SK-N-SH (cell line): Measurements from ENCODE around the gene CNEP1R1. TPM values are rescaled to one million over a fixed set of nuclear protein-coding genes. Genes with fewer than 3 reads are reported as not detected.

ENCODE experiments used
- CTCF ChIA-PET: fragments of 300-600, 350-600 bp; formaldehyde crosslinking; extraction: SDS; loops from one replicate; lab custom pipeline; 2021; lab: Yijun Ruan, JAX
- POLR2A ChIA-PET: fragments of 350-600 bp; sonication (Branson Sonifier 250); formaldehyde crosslinking; extraction: SDS; loops from one replicate; lab custom pipeline; 2020; ENCODE audit warnings: antibody characterized with exemption, inconsistent platforms; lab: Yijun Ruan, JAX
- DNase-seq: peaks from one replicate; pipeline ENCODE4 v3.0.0; 2012
- H2AFZ ChIP-seq: fragments of 200-600 bp; sonication (generic); 2 replicates; pipeline ENCODE4 v1.8.1; 2016; ENCODE audit warnings: antibody characterized with exemption, mild to moderate bottlenecking, low read depth
- H3F3A ChIP-seq: fragments of 200-600 bp; sonication (generic); replicated peaks from 2 replicates; pipeline ENCODE3; 2016; ENCODE audit warnings: antibody characterized with exemption, mild to moderate bottlenecking; ENCODE audit not compliant: insufficient read depth
- H3K27ac ChIP-seq, 2 experiments: fragments of 200-500 bp in 1 of 2; fragments of 200-600 bp in 1 of 2; sonication (Bioruptor generic) in 1 of 2; sonication (generic), shearing (Covaris generic) in 1 of 2; 2 replicates each; pipeline versions ENCODE4 v1.5.1 to v1.6.1; 2014 to 2016; ENCODE audit warnings: low read depth in 2 of 2, inconsistent platforms in 1 of 2, low read length in 1 of 2, mild to moderate bottlenecking in 1 of 2, mixed read lengths in 1 of 2
- H3K27me3 ChIP-seq: fragments of 200-600 bp; sonication (generic), shearing (Covaris generic); 2 replicates; pipeline ENCODE4 v1.6.1; 2016; ENCODE audit warnings: mixed run types; ENCODE audit not compliant: insufficient read depth
- H3K36me3 ChIP-seq, 2 experiments: fragments of 200-500 bp in 1 of 2; fragments of 200-600 bp in 1 of 2; sonication (Bioruptor generic) in 1 of 2; sonication (generic) in 1 of 2; replicated peaks in 1 of 2; 2 replicates each; pipeline versions ENCODE3 to v1.5.1; 2014 to 2016; ENCODE audit warnings: low read length in 1 of 2, mild to moderate bottlenecking in 1 of 2; ENCODE audit not compliant: insufficient read depth in 2 of 2, control insufficient read depth in 1 of 2
- H3K4me1 ChIP-seq, 2 experiments: fragments of 200-500 bp in 1 of 2; fragments of 200-600 bp in 1 of 2; sonication (Bioruptor generic) in 1 of 2; sonication (generic), shearing (Covaris generic) in 1 of 2; 2 replicates each; pipeline versions ENCODE4 v1.5.1 to v1.6.1; 2014 to 2016; ENCODE audit warnings: low read depth in 1 of 2, low read length in 1 of 2, mixed run types in 1 of 2; ENCODE audit not compliant: insufficient read depth in 2 of 2, control insufficient read depth in 1 of 2
- H3K4me2 ChIP-seq: fragments of 200-600 bp; sonication (generic), shearing (Covaris generic); 2 replicates; pipeline ENCODE4 v1.6.1; 2017; ENCODE audit warnings: mixed run types
- H3K4me3 ChIP-seq, 2 experiments: fragments of 200-500 bp in 1 of 2; fragments of 200-600 bp in 1 of 2; sonication (Bioruptor generic) in 1 of 2; sonication (generic), shearing (Covaris generic) in 1 of 2; 2 replicates each; pipeline versions ENCODE4 v1.5.1 to v1.8.1; 2014 to 2016; ENCODE audit warnings: low read depth in 2 of 2, inconsistent platforms in 1 of 2, low read length in 1 of 2, mild to moderate bottlenecking in 1 of 2, mixed read lengths in 1 of 2, moderate library complexity in 1 of 2
- H3K79me2 ChIP-seq: fragments of 200-600 bp; sonication (generic); 2 replicates; pipeline ENCODE4 v1.8.1; 2017; ENCODE audit warnings: mild to moderate bottlenecking; ENCODE audit not compliant: insufficient read depth
- H3K9ac ChIP-seq: fragments of 200-600 bp; sonication (generic); 2 replicates; pipeline ENCODE4 v1.6.1; 2017; ENCODE audit warnings: mixed run types
- H3K9me2 ChIP-seq: fragments of 200-600 bp; sonication (generic); 2 replicates; pipeline ENCODE4 v1.6.1; 2017; ENCODE audit warnings: mixed run types
- H3K9me3 ChIP-seq: fragments of 200-600 bp; sonication (generic); 2 replicates; pipeline ENCODE4 v1.6.1; 2017; ENCODE audit warnings: mixed run types, mild to moderate bottlenecking, moderate library complexity
- H4K20me1 ChIP-seq: fragments of 200-600 bp; sonication (generic); 2 replicates; pipeline ENCODE4 v1.6.1; 2017; ENCODE audit warnings: mild to moderate bottlenecking, mixed run types; ENCODE audit not compliant: insufficient read depth
- ELF1 ChIP-seq: IDR thresholded peaks from 2 replicates; pipeline ENCODE4 v1.4.0; 2012
- EZH2phosphoT487 ChIP-seq: fragments of 200-600 bp; sonication (generic); IDR thresholded peaks from 2 replicates; pipeline ENCODE4 v1.6.1; 2017; ENCODE audit warnings: low read depth, mixed run types, mild to moderate bottlenecking, antibody characterized with exemption, moderate library complexity, borderline replicate concordance
- FOSL2 ChIP-seq: IDR thresholded peaks from 2 replicates; pipeline ENCODE4 v1.4.0; 2012; ENCODE audit warnings: low read depth, mild to moderate bottlenecking, moderate library complexity, borderline replicate concordance
- FOXJ3 ChIP-seq: sonication (generic); formaldehyde crosslinking; IDR thresholded peaks from 2 replicates; pipeline ENCODE4 v1.5.1; 2020; ENCODE audit warnings: mild to moderate bottlenecking, missing genetic modification reagents
- FOXM1 ChIP-seq: IDR thresholded peaks from 2 replicates; pipeline ENCODE4 v1.4.0; 2012; ENCODE audit warnings: low read depth, mild to moderate bottlenecking
- GABPA ChIP-seq: IDR thresholded peaks from 2 replicates; pipeline ENCODE4 v1.4.0; 2012; ENCODE audit warnings: low read depth, mild to moderate bottlenecking
- MEF2A ChIP-seq: IDR thresholded peaks from 2 replicates; pipeline ENCODE4 v1.4.0; 2012; ENCODE audit warnings: low read depth, borderline replicate concordance
- MXI1 ChIP-seq: IDR thresholded peaks from 2 replicates; pipeline ENCODE4 v1.6.1; 2012; ENCODE audit warnings: mild to moderate bottlenecking, low read depth, low read length, improper control_type of control experiment
- NFIC ChIP-seq: IDR thresholded peaks from 2 replicates; pipeline ENCODE4 v1.4.0; 2012; ENCODE audit warnings: borderline replicate concordance
- RAD21 ChIP-seq: IDR thresholded peaks from 2 replicates; pipeline ENCODE4 v1.6.1; 2012; ENCODE audit warnings: mild to moderate bottlenecking, low read length
- RCOR1 ChIP-seq: fragments of 150-350 bp; IDR thresholded peaks from 2 replicates; pipeline ENCODE4 v1.6.1; 2017; ENCODE audit warnings: antibody characterized with exemption, low read length
- RFX5 ChIP-seq: IDR thresholded peaks from 2 replicates; pipeline ENCODE4 v1.6.1; 2012; ENCODE audit warnings: mild to moderate bottlenecking, improper control_type of control experiment, low read length
- RXRA ChIP-seq: IDR thresholded peaks from 2 replicates; pipeline ENCODE4 v1.4.0; 2012; ENCODE audit warnings: low read depth, mild to moderate bottlenecking, borderline replicate concordance
- SMC3 ChIP-seq: IDR thresholded peaks from 2 replicates; pipeline ENCODE4 v1.6.1; 2012; ENCODE audit warnings: low read depth, low read length, improper control_type of control experiment
- TAF1 ChIP-seq: IDR thresholded peaks from 2 replicates; pipeline ENCODE4 v1.6.1; 2012; ENCODE audit warnings: low read depth, mild to moderate bottlenecking, low read length, moderate library complexity, borderline replicate concordance
- TEAD4 ChIP-seq: IDR thresholded peaks from 2 replicates; pipeline ENCODE4 v1.4.0; 2012; ENCODE audit warnings: mild to moderate bottlenecking, borderline replicate concordance; ENCODE audit not compliant: insufficient read depth
- USF1 ChIP-seq: IDR thresholded peaks from 2 replicates; pipeline ENCODE4 v1.4.0; 2012; ENCODE audit warnings: low read depth, borderline replicate concordance
- YY1 ChIP-seq: IDR thresholded peaks from 2 replicates; pipeline ENCODE4 v1.4.0; 2012; ENCODE audit warnings: low read depth, mild to moderate bottlenecking
- WGBS: methylation state at CpG from one replicate; pipeline ENCODE4 v1.1.6; 2017; ENCODE audit warnings: low lambda C conversion rate; 5-methylcytosine and 5-hydroxymethylcytosine counted together
- polyA plus RNA-seq, 3 experiments: library from polyadenylated mRNA; depleted of rRNA; stranded (reverse); fragments of >200 nt; gene quantifications; 2 replicates each; pipeline ENCODE4 v1.2.3, GENCODE V29; 2012
- TF ChIP-seq, protein P1 (sequence below): fragments of 150-350 bp; IDR thresholded peaks from 2 replicates; pipeline ENCODE4 v1.6.1; 2016; ENCODE audit warnings: mild to moderate bottlenecking, low read depth, low read length
- TF ChIP-seq, protein P2 (sequence below): IDR thresholded peaks from 2 replicates; pipeline ENCODE4 v1.4.0; 2012; ENCODE audit warnings: low read depth, borderline replicate concordance

The CNEP1R1 gene
- polyA plus RNA-seq, 1 of the 3 experiments (the other 2 are of a cell fraction): 19.2 TPM

DNA sequence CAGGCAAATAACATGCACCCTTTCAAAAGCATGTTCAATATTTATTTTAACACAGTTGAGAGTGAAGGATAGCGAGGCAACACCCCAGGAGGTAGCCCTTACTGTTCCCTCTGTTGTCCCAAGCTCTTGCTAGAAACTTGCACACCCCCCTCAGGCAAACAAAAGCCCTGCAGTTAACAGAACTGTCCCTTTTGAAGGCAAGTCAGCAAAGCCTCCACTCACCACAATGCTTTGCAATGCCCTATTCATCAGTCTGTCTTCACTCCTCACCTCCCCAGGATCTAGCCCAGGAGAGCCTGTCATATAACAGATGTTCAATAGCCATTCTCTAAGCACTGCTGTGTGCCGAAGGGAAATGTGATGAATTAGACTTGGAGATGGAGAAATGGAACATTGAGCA is 3.5 kb upstream of the CNEP1R1 start:
- DNase-seq: no peak
- TF ChIP-seq RAD21 (peak; percentile 25; the same call in 1 of the 2 replicates), YY1 (no peak), RXRA (no peak)
- TF ChIP-seq, protein P1, sequence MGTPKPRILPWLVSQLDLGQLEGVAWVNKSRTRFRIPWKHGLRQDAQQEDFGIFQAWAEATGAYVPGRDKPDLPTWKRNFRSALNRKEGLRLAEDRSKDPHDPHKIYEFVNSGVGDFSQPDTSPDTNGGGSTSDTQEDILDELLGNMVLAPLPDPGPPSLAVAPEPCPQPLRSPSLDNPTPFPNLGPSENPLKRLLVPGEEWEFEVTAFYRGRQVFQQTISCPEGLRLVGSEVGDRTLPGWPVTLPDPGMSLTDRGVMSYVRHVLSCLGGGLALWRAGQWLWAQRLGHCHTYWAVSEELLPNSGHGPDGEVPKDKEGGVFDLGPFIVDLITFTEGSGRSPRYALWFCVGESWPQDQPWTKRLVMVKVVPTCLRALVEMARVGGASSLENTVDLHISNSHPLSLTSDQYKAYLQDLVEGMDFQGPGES: no peak
- TF ChIP-seq, all 33 proteins: peak for 1
- H3K4me2 ChIP-seq: no peak overlapping the region
- no peak overlapping the region for H3K4me3 ChIP-seq
- ChIA-PET CTCF (interaction anchor here (1.2 to 2.3 kb wide), 4 partner anchors 10 to 189 kb away, joined by 3 to 14 read pairs (median 4); no protein-coding TSS in a partner anchor), POLR2A (no interaction called here)
- H3K9me2 ChIP-seq: no peaks in the 10 kb centered on the region
- H4K20me1 ChIP-seq: no peaks in the 10 kb centered on the region
- no peak overlapping the region for H2AFZ ChIP-seq
- H3K36me3 ChIP-seq: no peaks in the 10 kb centered on the region
- no peaks in the 10 kb centered on the region for H3K9me3 ChIP-seq
- H3K27me3 ChIP-seq: no peaks in the 10 kb centered on the region
- H3F3A ChIP-seq: no peaks in the 10 kb centered on the region
- H3K79me2 ChIP-seq: peaks cover 14% of the 10 kb centered on the region
- 50% methylated on average over 2 of the region's 2 CpGs for WGBS
- no peak overlapping the region for H3K9ac ChIP-seq
- H3K4me1 ChIP-seq: peaks cover 4 to 7% of the 10 kb centered on the region in 2 experiments; a peak in 3 of 4 replicates
- no peak overlapping the region for H3K27ac ChIP-seq

DNA sequence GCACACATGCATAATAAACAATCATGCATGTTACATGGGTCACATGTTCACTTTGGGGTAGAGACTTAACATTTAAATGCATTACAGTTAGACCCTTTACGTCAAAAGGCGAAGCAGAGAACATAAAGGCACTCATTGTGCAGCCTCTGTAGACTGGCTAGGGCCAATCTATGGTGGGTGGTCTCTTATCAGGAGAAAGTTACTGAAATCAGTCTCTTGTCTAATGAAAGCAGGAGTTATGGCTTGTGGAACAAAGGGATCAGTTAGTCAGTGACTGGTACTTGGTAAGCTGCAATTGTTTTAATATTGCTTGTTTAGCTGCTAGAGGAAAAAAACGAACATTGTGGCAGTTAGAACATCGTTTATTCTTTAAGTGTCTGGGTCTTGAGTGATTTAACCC is 1.4 kb upstream of the CNEP1R1 start:
- H3K9ac ChIP-seq: no peak overlapping the region
- TF ChIP-seq MEF2A (no peak), FOXJ3 (CRISPR knock-in tag) (no peak), FOSL2 (no peak), NFIC (no peak), MXI1 (no peak), FOXM1 (no peak), TAF1 (no peak), TEAD4 (no peak), EZH2phosphoT487 (no peak), ELF1 (no peak), USF1 (no peak), RAD21 (no peak), YY1 (no peak), RCOR1 (no peak), SMC3 (no peak), RFX5 (no peak), GABPA (no peak), RXRA (no peak)
- TF ChIP-seq, protein P2, sequence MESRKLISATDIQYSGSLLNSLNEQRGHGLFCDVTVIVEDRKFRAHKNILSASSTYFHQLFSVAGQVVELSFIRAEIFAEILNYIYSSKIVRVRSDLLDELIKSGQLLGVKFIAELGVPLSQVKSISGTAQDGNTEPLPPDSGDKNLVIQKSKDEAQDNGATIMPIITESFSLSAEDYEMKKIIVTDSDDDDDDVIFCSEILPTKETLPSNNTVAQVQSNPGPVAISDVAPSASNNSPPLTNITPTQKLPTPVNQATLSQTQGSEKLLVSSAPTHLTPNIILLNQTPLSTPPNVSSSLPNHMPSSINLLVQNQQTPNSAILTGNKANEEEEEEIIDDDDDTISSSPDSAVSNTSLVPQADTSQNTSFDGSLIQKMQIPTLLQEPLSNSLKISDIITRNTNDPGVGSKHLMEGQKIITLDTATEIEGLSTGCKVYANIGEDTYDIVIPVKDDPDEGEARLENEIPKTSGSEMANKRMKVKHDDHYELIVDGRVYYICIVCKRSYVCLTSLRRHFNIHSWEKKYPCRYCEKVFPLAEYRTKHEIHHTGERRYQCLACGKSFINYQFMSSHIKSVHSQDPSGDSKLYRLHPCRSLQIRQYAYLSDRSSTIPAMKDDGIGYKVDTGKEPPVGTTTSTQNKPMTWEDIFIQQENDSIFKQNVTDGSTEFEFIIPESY: no peak
- TF ChIP-seq, protein P1: no peak
- TF ChIP-seq, all 33 proteins: peak for 0
- Histone ChIP-seq H3K27me3 (no peaks in the 10 kb centered on the region), H3K9me2 (no peaks in the 10 kb centered on the region), H3K4me2 (no peak overlapping the region), H3K36me3 (peaks cover 6 to 11% of the 10 kb centered on the region in 2 experiments), H3K4me1 (peaks cover 5 to 14% of the 10 kb centered on the region in 2 experiments; a peak in 3 of 4 replicates), H3K27ac (no peak overlapping the region), H4K20me1 (no peaks in the 10 kb centered on the region), H3K4me3 (no peak overlapping the region), H3K79me2 (peaks cover 35% of the 10 kb centered on the region), H2AFZ (no peak overlapping the region), H3F3A (no peaks in the 10 kb centered on the region), H3K9me3 (no peaks in the 10 kb centered on the region)
- CTCF ChIA-PET: interaction anchor here (1.6 to 3.4 kb wide), 5 partner anchors 16 to 641 kb away, joined by 5 to 22 read pairs (median 15); no protein-coding TSS in a partner anchor
- 44% methylated on average over 4 of the region's 4 CpGs for WGBS
- POLR2A ChIA-PET: no interaction called here
- DNase-seq: no peak
